GM12878 (cell line): ENCODE results near the gene SCN4A. TPM values are rescaled to one million over a fixed set of nuclear protein-coding genes. Genes with fewer than 3 reads are reported as not detected.

Experiments
- ATF7 ChIP-seq: fragments of 450-650 bp; IDR thresholded peaks from 2 replicates; pipeline ENCODE4 v1.6.1; 2016; ENCODE audit warnings: low read depth, mild to moderate bottlenecking
- BACH1 ChIP-seq: fragments of 450-650 bp; IDR thresholded peaks from 2 replicates; pipeline ENCODE4 v1.6.1; 2017; ENCODE audit warnings: mild to moderate bottlenecking, borderline replicate concordance
- BHLHE40 ChIP-seq, 2 experiments: fragments of 450-650 bp in 1 of 2; IDR thresholded peaks; 2 replicates each; pipeline ENCODE4 v1.6.1; 2011 to 2017; ENCODE audit warnings: low read depth in 2 of 2, borderline replicate concordance in 1 of 2, improper control_type of control experiment in 1 of 2, low read length in 1 of 2, mild to moderate bottlenecking in 1 of 2
- CEBPZ ChIP-seq: fragments of 150-350 bp; IDR thresholded peaks from 2 replicates; pipeline ENCODE4 v1.6.1; 2016; ENCODE audit warnings: low read depth, low read length
- CREM ChIP-seq: IDR thresholded peaks from 2 replicates; pipeline ENCODE4 v1.6.1; 2014; ENCODE audit warnings: antibody characterized with exemption, low read depth
- ELK1 ChIP-seq: IDR thresholded peaks from 2 replicates; pipeline ENCODE4 v1.6.1; 2012; ENCODE audit warnings: low read depth, low read length, improper control_type of control experiment
- FOXM1 ChIP-seq: IDR thresholded peaks from 2 replicates; pipeline ENCODE4 v1.6.1; 2012; ENCODE audit warnings: low read depth, mild to moderate bottlenecking, inconsistent platforms, low read length, moderate library complexity
- KLF5 ChIP-seq: fragments of 450-650 bp; IDR thresholded peaks from 2 replicates; pipeline ENCODE4 v1.6.1; 2014; ENCODE audit warnings: mild to moderate bottlenecking; ENCODE audit not compliant: partially characterized antibody
- MYC ChIP-seq: IDR thresholded peaks from 2 replicates; pipeline ENCODE4 v1.6.1; 2011; ENCODE audit warnings: mild to moderate bottlenecking, low read length, moderate library complexity, inconsistent platforms; ENCODE audit not compliant: insufficient read depth, insufficient replicate concordance, insufficient read length, severe bottlenecking
- RAD21 ChIP-seq: IDR thresholded peaks from 2 replicates; pipeline ENCODE4 v1.6.1; 2011; ENCODE audit warnings: mild to moderate bottlenecking, low read depth, low read length, moderate library complexity; ENCODE audit not compliant: insufficient read depth
- RBBP5 ChIP-seq: fragments of 200-600 bp; sonication (generic); conservative IDR thresholded peaks from 2 replicates; pipeline ENCODE4 v1.6.1; 2016
- RCOR1 ChIP-seq: conservative IDR thresholded peaks from 2 replicates; pipeline ENCODE4 v1.6.1; 2012; ENCODE audit warnings: low read depth, low read length, improper control_type of control experiment
- SMAD1 ChIP-seq: fragments of 450-650 bp; IDR thresholded peaks from 2 replicates; pipeline ENCODE4 v1.6.1; 2018; ENCODE audit warnings: mild to moderate bottlenecking, low read depth; ENCODE audit not compliant: partially characterized antibody
- STAT1 ChIP-seq: fragments of 450-650 bp; conservative IDR thresholded peaks from 2 replicates; pipeline ENCODE4 v1.6.1; 2014; ENCODE audit warnings: antibody characterized with exemption, mild to moderate bottlenecking
- TAF1 ChIP-seq: IDR thresholded peaks from 2 replicates; pipeline ENCODE4 v1.6.1; 2011; ENCODE audit warnings: mild to moderate bottlenecking, low read depth, low read length, borderline replicate concordance
- TBL1XR1 ChIP-seq: IDR thresholded peaks from 2 replicates; pipeline ENCODE4 v1.6.1; 2012; ENCODE audit warnings: low read depth, low read length, improper control_type of control experiment
- TCF12 ChIP-seq: IDR thresholded peaks from 2 replicates; pipeline ENCODE4 v1.6.1; 2011; ENCODE audit warnings: low read depth, mild to moderate bottlenecking, low read length
- TCF7 ChIP-seq: IDR thresholded peaks from 2 replicates; pipeline ENCODE4 v1.6.1; 2014; ENCODE audit warnings: antibody characterized with exemption, borderline replicate concordance
- USF1 ChIP-seq: IDR thresholded peaks from 2 replicates; pipeline ENCODE4 v1.6.1; 2011; ENCODE audit warnings: borderline replicate concordance, low read depth, mild to moderate bottlenecking, moderate library complexity, mixed read lengths, low read length; ENCODE audit not compliant: insufficient read depth; ENCODE audit errors: extremely low read length
- ZBTB11 ChIP-seq: fragments of 450-650 bp; formaldehyde crosslinking; IDR thresholded peaks from 2 replicates; pipeline ENCODE4 v1.5.0; 2022; ENCODE audit warnings: mild to moderate bottlenecking, missing genetic modification characterization
- polyA plus RNA-seq, 11 experiments: library from polyadenylated mRNA; depleted of rRNA in 4 of 11; unstranded in 6 of 11; stranded (reverse) in 5 of 11; fragments of >200 nt; fragmentation: Nextera tagmentation in 4 of 11; fragmentation: Illumina TruSeq in 1 of 11; extraction: Ambion mirVana in 4 of 11; extraction: Trizol in 1 of 11; gene quantifications; 1 replicate in 1 of 11; 2 replicates in 10 of 11; pipeline versions ENCODE4 v1.2.1 to v1.2.3, GENCODE V29; 2011 to 2016; ENCODE audit warnings: inconsistent platforms in 2 of 11, missing spikeins in 2 of 11, low read depth in 1 of 11
- total RNA-seq, 4 experiments: library from RNA; depleted of rRNA in 3 of 4; stranded (reverse); fragments of >200 nt in 3 of 4; fragmentation: Illumina TruSeq in 1 of 4; extraction: Trizol in 1 of 4; gene quantifications; 2 replicates each; pipeline versions ENCODE4 v1.2.1 to v1.2.3, GENCODE V29; 2013 to 2021

Gene SCN4A
- total and polyA plus RNA-seq, 10 of the 15 experiments (the other 5 are each of a cell fraction or from before 2014, with no cell fraction given), result under 0.01 to 0.15 (median 0.07) TPM; not detected in 4

GRCh38 chr17:63954402-63955063 lies 18.2 kb downstream of the SCN4A start (continued):
- TF ChIP-seq FOXM1, result no peak
- no peak for TF ChIP-seq TCF7
- no peak for TF ChIP-seq KLF5
- no peak for TF ChIP-seq MYC
- no peak for TF ChIP-seq BACH1
- no peak for TF ChIP-seq RAD21
- no peak for TF ChIP-seq STAT1
- TF ChIP-seq TAF1, result no peak
- TF ChIP-seq CEBPZ, result no peak
- no peak for TF ChIP-seq SMAD1
- TF ChIP-seq ATF7, result peak; percentile 47; the same call in 1 of the 2 replicates
- no peak for TF ChIP-seq USF1
- no peak for TF ChIP-seq CREM
- TF ChIP-seq RBBP5, result no peak
- no peak for TF ChIP-seq TBL1XR1
- TF ChIP-seq TCF12, result no peak
- TF ChIP-seq BHLHE40 (IDR thresholded peaks at IDR 0.05; ENCODE audit: borderline replicate concordance in 1 of 2, low read depth in 2 of 2, low read length in 1 of 2), result peak; percentile 18 to 31; a peak in 2 of 4 replicates
- no peak for TF ChIP-seq ZBTB11 (CRISPR knock-in tag)
- no peak for TF ChIP-seq ELK1
- no peak for TF ChIP-seq RCOR1
